NB4 (cell line): ENCODE results near the gene ARHGEF16.

ENCODE experiments used
- MYC ChIP-seq: IDR thresholded peaks from 2 replicates; pipeline ENCODE4 v1.6.1; 2011; ENCODE audit warnings: low read depth, low read length
- POLR2A ChIP-seq: IDR thresholded peaks from 2 replicates; pipeline ENCODE4 v1.6.1; 2011; ENCODE audit warnings: mild to moderate bottlenecking; ENCODE audit not compliant: insufficient read length; ENCODE audit errors: extremely low read depth
- TF ChIP-seq, protein P1 (sequence below): IDR thresholded peaks from one replicate; pipeline ENCODE4 v1.5.1; 2012; ENCODE audit warnings: low read depth, low read length
- TF ChIP-seq, protein P2 (sequence below): IDR thresholded peaks from 2 replicates; pipeline ENCODE4 v1.6.1; 2011; ENCODE audit warnings: low read depth, low read length

DNA sequence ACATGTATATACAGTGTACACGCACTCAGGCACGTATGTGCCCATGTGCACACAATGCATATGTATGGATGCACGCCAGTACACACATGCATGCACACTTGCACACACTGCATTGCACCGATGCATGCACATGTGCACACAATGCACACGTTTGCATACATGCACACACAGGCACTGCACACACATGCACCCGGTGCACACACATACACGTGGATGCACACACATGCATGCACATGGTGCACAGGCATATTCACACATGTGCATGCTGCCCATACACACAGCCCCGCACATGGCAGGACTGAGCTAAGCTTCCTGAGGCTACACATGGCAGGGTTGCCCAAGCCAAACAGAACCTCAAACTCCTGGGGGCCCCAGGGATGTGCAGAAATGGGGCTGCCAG, 19.6 kb downstream of the ARHGEF16 start:
- TF ChIP-seq POLR2A (no peak), MYC (no peak)
- TF ChIP-seq, protein P1, sequence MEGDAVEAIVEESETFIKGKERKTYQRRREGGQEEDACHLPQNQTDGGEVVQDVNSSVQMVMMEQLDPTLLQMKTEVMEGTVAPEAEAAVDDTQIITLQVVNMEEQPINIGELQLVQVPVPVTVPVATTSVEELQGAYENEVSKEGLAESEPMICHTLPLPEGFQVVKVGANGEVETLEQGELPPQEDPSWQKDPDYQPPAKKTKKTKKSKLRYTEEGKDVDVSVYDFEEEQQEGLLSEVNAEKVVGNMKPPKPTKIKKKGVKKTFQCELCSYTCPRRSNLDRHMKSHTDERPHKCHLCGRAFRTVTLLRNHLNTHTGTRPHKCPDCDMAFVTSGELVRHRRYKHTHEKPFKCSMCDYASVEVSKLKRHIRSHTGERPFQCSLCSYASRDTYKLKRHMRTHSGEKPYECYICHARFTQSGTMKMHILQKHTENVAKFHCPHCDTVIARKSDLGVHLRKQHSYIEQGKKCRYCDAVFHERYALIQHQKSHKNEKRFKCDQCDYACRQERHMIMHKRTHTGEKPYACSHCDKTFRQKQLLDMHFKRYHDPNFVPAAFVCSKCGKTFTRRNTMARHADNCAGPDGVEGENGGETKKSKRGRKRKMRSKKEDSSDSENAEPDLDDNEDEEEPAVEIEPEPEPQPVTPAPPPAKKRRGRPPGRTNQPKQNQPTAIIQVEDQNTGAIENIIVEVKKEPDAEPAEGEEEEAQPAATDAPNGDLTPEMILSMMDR, result no peak
- TF ChIP-seq, protein P2, sequence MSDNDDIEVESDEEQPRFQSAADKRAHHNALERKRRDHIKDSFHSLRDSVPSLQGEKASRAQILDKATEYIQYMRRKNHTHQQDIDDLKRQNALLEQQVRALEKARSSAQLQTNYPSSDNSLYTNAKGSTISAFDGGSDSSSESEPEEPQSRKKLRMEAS, result 0 out of 2 replicates have a peak, but pooled peaks have one; percentile 40
